ENCODE results near the gene CADM2. TPM values are rescaled to one million over a fixed set of nuclear protein-coding genes. Genes with fewer than 3 reads are reported as not detected.

CADM2 gene
- total and polyA plus RNA-seq, 2 donors from 2014 or later = 0.06 to 0.25 TPM

DNA sequence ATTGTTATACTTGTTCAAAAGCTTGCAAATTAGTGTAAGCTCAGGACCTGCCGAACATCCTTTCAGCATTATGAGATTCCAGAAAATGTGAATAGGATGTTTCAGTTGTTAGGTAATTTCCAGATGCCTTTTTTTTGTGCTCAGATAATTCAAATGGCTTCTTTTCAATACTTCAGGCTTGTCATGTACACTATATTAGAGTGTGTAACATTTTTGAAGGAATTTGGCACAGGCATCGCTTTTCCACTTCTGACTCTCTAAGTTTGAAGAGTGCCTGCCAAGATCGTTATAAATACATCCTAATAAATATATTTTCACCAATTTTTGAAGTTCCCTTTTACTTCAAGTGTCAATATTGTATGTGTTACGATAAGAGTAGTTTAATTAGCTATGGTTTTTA, 35.2 kb downstream of the CADM2 start:
- no peak overlapping the region for H3K27ac ChIP-seq (ENCODE audit: low read depth in 2 of 2, low read length in 2 of 2)
- DNase-seq = no peak

DNA sequence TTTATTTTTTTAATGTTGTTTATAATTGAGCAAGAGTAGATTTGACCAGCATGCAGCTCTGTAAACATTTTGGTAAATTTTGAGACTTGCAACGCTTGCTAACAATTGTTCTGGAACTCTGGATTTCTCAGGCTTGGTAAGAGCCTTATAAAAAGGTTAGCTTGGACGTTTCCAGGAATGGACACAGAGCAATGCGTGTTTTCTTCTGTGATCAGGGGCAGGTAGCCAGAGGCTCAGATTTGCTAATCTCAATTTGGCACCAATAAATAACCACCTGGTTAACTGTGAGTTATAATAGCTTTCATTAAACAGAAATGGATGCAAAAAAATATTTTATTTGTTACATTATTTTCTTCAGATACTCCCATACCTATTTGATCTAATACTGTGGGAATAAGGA, 39.8 kb downstream of the CADM2 start:
- Histone ChIP-seq H3K36me3 (ENCODE audit: control insufficient read depth in 2 of 3, insufficient read depth in 3 of 3, low read length in 3 of 3) (no peaks in the 10 kb centered on the region), H3K4me1 (ENCODE audit: control insufficient read depth in 2 of 3, insufficient read depth in 2 of 3, low read depth in 1 of 3, low read length in 3 of 3) (no peaks in the 10 kb centered on the region), H3K9ac (ENCODE audit: low read length in 3 of 3) (no peak overlapping the region), H3K27ac (ENCODE audit: low read depth in 2 of 2, low read length in 2 of 2) (no peak overlapping the region), H3K4me3 (ENCODE audit: low read length in 3 of 3) (no peak overlapping the region), H3K9me3 (ENCODE audit: control insufficient read depth in 2 of 3, insufficient read depth in 1 of 3, low read length in 3 of 3) (no peaks in the 10 kb centered on the region), H3K27me3 (ENCODE audit: control insufficient read depth, insufficient read depth, low read length) (no peaks in the 10 kb centered on the region)
- DNase-seq (no peak), FAIRE-seq (no peak)
- TF ChIP-seq, protein P1, sequence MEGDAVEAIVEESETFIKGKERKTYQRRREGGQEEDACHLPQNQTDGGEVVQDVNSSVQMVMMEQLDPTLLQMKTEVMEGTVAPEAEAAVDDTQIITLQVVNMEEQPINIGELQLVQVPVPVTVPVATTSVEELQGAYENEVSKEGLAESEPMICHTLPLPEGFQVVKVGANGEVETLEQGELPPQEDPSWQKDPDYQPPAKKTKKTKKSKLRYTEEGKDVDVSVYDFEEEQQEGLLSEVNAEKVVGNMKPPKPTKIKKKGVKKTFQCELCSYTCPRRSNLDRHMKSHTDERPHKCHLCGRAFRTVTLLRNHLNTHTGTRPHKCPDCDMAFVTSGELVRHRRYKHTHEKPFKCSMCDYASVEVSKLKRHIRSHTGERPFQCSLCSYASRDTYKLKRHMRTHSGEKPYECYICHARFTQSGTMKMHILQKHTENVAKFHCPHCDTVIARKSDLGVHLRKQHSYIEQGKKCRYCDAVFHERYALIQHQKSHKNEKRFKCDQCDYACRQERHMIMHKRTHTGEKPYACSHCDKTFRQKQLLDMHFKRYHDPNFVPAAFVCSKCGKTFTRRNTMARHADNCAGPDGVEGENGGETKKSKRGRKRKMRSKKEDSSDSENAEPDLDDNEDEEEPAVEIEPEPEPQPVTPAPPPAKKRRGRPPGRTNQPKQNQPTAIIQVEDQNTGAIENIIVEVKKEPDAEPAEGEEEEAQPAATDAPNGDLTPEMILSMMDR (IDR thresholded peaks at IDR 0.05; ENCODE audit: borderline replicate concordance, extremely low read depth, insufficient read depth) = no peak
- intact Hi-C loops (cut with DNase I) = no loop called here

More for the DNA sequence above, 35.2 kb downstream of the CADM2 start:
- Histone ChIP-seq H3K9ac (ENCODE audit: low read length in 3 of 3) (no peak overlapping the region), H3K9me3 (ENCODE audit: control insufficient read depth in 2 of 3, insufficient read depth in 1 of 3, low read length in 3 of 3) (no peaks in the 10 kb centered on the region), H3K27me3 (ENCODE audit: control insufficient read depth, insufficient read depth, low read length) (no peaks in the 10 kb centered on the region), H3K36me3 (ENCODE audit: control insufficient read depth in 2 of 3, insufficient read depth in 3 of 3, low read length in 3 of 3) (no peaks in the 10 kb centered on the region), H3K4me1 (ENCODE audit: control insufficient read depth in 2 of 3, insufficient read depth in 2 of 3, low read depth in 1 of 3, low read length in 3 of 3) (no peaks in the 10 kb centered on the region), H3K4me3 (ENCODE audit: low read length in 3 of 3) (no peak overlapping the region)
- TF ChIP-seq, protein P1 (IDR thresholded peaks at IDR 0.05; ENCODE audit: borderline replicate concordance, extremely low read depth, insufficient read depth) = no peak
- intact Hi-C loops (cut with DNase I) = no loop called here
- FAIRE-seq = no peak

- DNase-seq (no peak), FAIRE-seq (no peak)
- Histone ChIP-seq H3K36me3 (ENCODE audit: control insufficient read depth in 2 of 3, insufficient read depth in 3 of 3, low read length in 3 of 3) (no peaks in the 10 kb centered on the region), H3K27me3 (ENCODE audit: control insufficient read depth, insufficient read depth, low read length) (no peaks in the 10 kb centered on the region), H3K4me3 (ENCODE audit: low read length in 3 of 3) (no peak overlapping the region), H3K9ac (ENCODE audit: low read length in 3 of 3) (no peak overlapping the region), H3K4me1 (ENCODE audit: control insufficient read depth in 2 of 3, insufficient read depth in 2 of 3, low read depth in 1 of 3, low read length in 3 of 3) (no peaks in the 10 kb centered on the region), H3K27ac (ENCODE audit: low read depth in 2 of 2, low read length in 2 of 2) (no peak overlapping the region), H3K9me3 (ENCODE audit: control insufficient read depth in 2 of 3, insufficient read depth in 1 of 3, low read length in 3 of 3) (no peaks in the 10 kb centered on the region)
- intact Hi-C loops (cut with DNase I) = no loop called here
- TF ChIP-seq, protein P1 (IDR thresholded peaks at IDR 0.05; ENCODE audit: borderline replicate concordance, extremely low read depth, insufficient read depth) = no peak
These were observed 44.7 kb downstream of the CADM2 start for GRCh38 chr3:85003479-85003878.

- no peak for FAIRE-seq
- no peaks in the 10 kb centered on the region for H3K27me3 ChIP-seq (ENCODE audit: control insufficient read depth, insufficient read depth, low read length)
- intact Hi-C loops (cut with DNase I) = no loop called here
These were observed 45.4 kb downstream of the CADM2 start for GRCh38 chr3:85004147-85004546.

More at GRCh38 chr3:85004147-85004546, 45.4 kb downstream of the CADM2 start:
- no peak overlapping the region for H3K4me3 ChIP-seq (ENCODE audit: low read length in 3 of 3)
- H3K9ac ChIP-seq (ENCODE audit: low read length in 3 of 3) = no peak overlapping the region
- TF ChIP-seq, protein P1 (IDR thresholded peaks at IDR 0.05; ENCODE audit: borderline replicate concordance, extremely low read depth, insufficient read depth) = no peak
- H3K27ac ChIP-seq (ENCODE audit: low read depth in 2 of 2, low read length in 2 of 2) = no peak overlapping the region
- no peaks in the 10 kb centered on the region for H3K4me1 ChIP-seq (ENCODE audit: control insufficient read depth in 2 of 3, insufficient read depth in 2 of 3, low read depth in 1 of 3, low read length in 3 of 3)
- H3K36me3 ChIP-seq (ENCODE audit: control insufficient read depth in 2 of 3, insufficient read depth in 3 of 3, low read length in 3 of 3) = no peaks in the 10 kb centered on the region
- no peak for DNase-seq
- H3K9me3 ChIP-seq (ENCODE audit: control insufficient read depth in 2 of 3, insufficient read depth in 1 of 3, low read length in 3 of 3) = no peaks in the 10 kb centered on the region

Data from kidney (tissue), 14 donors.